Activated CD4-positive, alpha-beta T cell treated with anti-CD3 and anti-CD28 coated beads, Interleukin-2, Interleukin-6, amounts not matched to agents 100 ng/mL and 50 ng/mL, durations not matched to agents 16 hours and 8 hours (primary cell): ENCODE data around the gene MAP1B.
A peak's percentile ranks its signal among the peaks of the same experiment; 100 is the strongest.
"Not testable (repeated sequence)": the region's sequence is repeated elsewhere in the genome, so short reads cannot be mapped to it uniquely, and the experiment has no call there.

Experiments
- DNase-seq: peaks from one replicate; pipeline ENCODE4 v3.0.0-alpha.2; 2020

Gene MAP1B

GRCh38 chr5:72166070-72166979, 59.0 kb downstream of the MAP1B start:
- DNase-seq: no peak

DNA sequence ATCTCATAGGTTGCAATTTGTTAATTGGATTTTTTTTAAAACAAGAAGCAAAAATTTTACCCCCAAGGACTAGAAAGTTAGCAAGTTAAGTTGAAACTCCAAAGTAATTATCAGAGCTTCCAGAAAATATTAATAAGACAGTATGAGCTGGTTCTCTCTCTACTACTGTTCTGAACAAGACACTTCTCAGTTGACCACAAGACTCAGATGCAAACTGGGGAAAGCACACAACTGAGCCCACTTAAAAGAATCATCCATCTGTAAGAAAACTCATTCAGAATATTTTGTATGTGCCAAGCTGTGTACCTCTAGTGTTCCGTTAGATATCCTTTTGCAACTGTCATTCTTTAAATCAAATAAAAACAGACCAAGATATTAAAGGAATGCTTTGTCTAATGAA, 60.0 kb downstream of the MAP1B start:
- DNase-seq: no peak

DNA sequence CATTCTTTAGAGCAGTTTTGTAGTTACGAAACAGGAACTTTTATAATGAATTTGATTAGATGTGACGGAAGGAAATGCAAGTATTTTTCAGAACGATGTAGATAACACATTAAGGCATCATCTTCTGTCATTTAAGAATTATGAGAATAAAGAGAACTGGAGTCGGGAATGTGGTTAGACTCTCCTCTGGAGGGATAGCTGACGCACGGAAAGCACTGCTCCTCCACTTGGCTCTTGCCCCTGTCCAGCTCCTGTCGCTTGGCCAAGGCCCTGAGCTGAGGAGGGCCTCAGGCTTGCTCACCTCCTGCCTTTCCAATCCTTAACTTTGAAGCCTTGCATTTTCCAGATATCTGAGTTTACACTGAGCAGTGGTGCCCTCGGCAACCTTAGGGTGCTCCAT, 60.5 kb downstream of the MAP1B start:
- no peak for DNase-seq

GRCh38 chr5:72170101-72170500, 62.8 kb downstream of the MAP1B start:
- no peak for DNase-seq

DNA sequence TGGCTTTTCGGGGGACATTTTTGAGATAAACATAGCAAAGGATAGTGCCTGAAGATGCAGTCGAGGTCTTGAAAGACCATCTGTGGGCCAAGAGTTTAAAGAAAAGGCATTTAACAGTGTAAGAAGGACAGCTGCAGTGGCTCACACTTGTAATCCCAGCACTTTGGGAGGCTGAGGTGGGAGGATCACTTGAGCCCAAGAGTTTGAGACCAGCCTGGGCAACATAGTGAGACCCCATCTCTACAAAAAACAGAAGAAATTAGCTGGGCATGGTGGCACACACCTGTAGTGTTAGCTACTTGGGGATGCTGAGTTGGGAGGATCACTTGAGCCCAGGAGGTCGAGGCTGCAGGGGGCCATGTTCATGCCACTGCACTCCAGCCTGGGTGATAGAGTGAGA, 63.9 kb downstream of the MAP1B start:
- DNase-seq: not testable (repeated sequence)

DNA sequence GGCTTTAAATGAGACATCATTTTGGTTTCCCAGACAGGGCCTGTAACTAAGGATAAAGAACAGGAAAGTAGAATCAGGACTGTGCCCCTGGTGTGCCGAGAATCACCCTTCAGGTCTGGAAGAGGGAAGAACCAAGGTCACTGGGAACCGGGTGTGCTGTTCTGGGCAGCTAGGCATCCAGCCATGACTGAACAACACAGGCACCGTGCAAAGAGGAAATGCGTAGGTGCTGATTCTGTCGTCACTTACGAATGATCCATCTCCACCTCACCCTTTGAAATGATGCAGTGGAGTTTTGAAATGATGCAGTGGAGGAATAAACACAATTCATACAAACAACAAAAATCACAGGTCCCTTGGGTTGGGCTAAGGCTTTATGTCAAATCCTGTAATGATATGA, 64.4 kb downstream of the MAP1B start:
- DNase-seq: peak; percentile 19

DNA sequence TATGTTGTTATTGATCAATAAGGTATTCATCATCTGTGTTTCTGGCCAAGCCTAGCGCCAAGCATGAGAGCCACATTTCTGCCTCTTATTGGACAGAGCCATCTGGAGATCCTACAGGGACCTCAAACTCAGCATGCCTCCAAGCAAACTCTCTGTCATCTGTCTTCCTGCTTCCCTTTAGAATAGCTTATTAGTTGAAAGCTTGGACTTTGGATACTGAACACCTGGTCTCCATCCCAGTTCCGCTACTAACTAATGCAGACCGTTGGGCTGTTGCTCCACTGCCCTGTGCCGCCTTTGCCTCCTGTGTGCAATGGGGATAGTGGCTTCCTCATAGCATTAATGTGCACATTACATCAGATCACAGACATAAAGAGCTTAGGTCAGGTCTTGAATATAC, 65.5 kb downstream of the MAP1B start:
- no peak for DNase-seq

- no peak for DNase-seq
These were observed 70.3 kb downstream of the MAP1B start for GRCh38 chr5:72177538-72177937.

DNA sequence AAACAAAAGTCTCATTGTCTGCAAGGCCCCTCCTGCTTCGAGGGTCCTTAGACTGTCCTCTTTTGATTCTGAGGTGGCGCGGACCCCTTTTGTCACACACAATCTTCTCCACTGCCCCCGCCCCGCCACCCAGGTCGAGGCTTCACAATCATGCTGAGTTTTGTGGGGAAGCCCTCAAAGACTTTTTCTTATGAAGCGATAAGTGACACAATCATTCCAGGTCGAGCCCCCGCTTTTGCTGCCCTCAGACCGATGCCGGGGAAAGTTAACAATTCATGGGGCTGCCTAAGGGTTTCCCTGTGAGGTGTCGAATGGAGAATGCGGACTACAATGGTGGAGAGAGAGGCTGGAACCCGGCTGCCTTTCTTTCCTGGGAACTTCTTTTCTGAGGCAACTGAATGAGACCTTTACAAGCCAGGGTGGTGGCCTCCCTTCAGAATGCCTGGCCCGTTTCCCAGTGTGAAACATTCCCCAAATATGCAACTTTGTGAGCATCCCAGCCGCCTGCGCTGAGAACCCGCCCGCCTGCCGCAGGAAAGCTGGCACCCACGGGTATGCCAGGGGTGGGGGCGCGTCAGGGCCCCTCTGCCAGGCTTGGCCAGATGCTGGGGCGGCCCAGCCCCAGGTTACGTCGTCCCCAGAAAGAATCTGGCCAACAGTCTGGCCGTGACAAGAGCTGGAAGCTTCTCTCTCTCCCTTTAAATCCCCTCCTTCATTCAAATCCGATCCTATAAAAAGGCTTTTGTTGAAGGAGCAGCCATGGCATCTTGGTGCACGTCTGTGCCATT, 71.9 kb downstream of the MAP1B start:
- DNase-seq: no peak

DNA sequence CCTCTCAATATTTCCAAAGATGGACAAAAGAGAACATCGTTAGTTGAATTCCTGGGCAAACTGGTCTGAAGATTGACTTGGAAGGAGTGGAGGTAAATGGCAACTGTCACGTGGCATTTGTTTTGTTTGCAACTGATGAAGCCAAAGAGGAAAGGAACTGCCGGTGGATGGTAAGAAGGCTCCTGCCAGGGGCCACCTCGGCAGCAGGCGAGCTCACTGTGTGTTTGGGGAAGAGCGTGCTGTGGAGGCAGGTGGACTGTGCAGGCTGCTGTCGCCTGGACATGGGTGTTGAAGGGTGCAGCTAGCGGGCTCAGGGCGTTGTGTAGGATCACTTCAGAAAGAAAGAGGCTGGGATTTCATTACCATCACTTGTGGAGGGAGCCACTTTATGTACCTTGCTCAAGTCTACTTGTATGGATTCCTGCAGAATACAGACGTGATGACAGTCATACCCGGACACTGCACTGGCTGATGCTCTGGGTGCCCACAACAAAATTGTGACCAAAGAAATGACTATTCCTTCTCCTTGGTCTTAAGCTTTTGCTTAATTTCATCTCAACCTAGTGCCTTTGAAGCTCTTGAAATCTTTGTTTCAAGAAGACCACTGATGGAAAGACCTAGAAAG, 72.7 kb downstream of the MAP1B start:
- no peak for DNase-seq

- no peak for DNase-seq
These were observed 73.7 kb downstream of the MAP1B start for GRCh38 chr5:72180925-72181324.

GRCh38 chr5:72182686-72183085, 75.4 kb downstream of the MAP1B start:
- no peak for DNase-seq

- DNase-seq: no peak
These were observed 75.8 kb downstream of the MAP1B start for GRCh38 chr5:72183101-72183520.

GRCh38 chr5:72184408-72184807, 77.1 kb downstream of the MAP1B start:
- DNase-seq: no peak

- no peak for DNase-seq
These were observed 78.4 kb downstream of the MAP1B start for GRCh38 chr5:72185496-72186329.

- DNase-seq: no peak
These were observed 80.3 kb downstream of the MAP1B start for GRCh38 chr5:72187388-72188075.

- no peak for DNase-seq
These were observed 80.9 kb downstream of the MAP1B start for GRCh38 chr5:72188166-72188565.

DNA sequence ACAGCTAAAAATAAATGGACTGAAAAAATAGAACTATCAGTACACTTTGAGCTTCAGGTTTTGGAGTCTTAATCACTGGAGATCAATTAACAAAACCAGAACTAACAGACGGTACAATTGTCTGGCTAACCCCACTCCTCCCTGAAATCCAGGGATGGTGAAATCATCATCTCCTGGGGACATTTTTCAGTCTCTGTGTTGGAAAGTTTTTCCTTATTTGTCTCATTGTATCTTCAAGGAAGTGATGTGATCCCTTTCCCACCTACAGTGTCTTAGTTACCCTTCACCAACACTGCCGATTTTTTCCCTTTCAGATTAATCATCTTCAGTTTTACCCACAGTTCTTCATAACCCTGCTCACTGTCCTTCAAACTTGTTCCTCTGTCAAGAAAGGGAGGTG, 81.9 kb downstream of the MAP1B start:
- no peak for DNase-seq

DNA sequence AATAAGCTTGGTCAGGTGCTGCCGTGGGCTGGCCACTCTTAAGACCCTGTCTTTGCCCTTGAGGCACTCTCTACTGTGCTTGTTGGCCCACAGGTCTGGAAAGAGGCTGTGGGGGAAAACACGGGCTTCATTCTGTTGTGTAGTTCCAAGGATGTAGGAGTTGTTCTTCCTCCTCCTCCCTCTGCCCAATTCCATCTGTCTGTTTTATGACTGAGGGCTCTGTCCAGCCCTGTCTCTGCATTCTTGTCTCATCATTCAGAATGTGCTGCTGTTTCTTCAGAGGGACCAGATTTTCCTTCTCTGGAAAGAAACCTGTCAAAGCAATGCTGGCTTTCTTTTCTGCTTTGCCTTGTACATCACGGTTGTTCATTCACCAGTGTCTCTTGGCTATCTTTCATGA, 84.1 kb downstream of the MAP1B start:
- no peak for DNase-seq

DNA sequence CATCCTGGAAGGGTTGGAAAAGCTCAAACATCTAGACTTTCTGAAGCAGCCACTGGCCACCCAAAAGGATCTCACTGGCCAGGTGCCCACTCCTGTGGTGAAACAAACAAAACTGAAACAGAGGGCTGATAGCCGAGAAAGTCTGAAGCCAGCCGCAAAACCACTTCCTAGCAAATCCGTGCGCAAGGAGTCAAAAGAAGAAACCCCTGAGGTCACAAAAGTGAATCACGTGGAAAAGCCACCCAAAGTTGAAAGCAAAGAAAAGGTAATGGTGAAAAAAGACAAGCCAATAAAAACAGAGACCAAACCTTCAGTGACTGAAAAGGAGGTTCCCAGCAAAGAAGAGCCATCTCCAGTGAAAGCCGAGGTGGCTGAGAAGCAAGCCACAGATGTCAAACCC, 87.6 kb downstream of the MAP1B start:
- peak; percentile 83 for DNase-seq

DNA sequence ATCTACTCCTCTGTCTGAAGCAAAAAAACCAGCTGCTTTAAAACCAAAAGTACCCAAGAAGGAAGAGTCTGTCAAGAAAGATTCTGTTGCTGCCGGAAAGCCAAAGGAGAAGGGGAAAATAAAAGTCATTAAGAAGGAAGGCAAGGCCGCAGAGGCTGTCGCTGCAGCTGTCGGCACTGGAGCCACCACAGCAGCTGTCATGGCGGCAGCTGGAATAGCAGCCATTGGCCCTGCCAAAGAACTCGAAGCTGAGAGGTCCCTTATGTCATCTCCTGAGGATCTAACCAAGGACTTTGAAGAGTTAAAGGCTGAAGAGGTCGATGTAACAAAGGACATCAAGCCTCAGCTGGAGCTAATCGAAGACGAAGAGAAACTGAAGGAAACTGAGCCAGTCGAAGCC, 88.3 kb downstream of the MAP1B start:
- DNase-seq: no peak

DNA sequence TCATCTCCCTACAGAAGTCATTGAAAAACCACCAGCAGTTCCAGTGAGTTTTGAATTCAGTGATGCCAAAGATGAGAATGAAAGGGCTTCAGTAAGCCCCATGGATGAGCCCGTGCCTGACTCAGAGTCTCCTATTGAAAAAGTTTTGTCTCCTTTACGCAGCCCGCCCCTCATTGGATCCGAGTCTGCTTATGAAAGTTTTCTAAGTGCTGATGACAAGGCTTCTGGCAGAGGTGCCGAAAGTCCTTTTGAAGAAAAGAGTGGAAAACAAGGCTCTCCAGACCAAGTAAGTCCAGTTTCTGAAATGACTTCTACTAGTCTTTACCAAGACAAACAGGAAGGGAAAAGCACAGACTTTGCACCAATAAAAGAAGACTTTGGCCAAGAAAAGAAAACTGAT, 90.1 kb downstream of the MAP1B start:
- no peak for DNase-seq
